ENCODE measurements around the gene GPRC5C.

GPRC5C gene

GRCh38 chr17:74461611-74462010 is 29.7 kb downstream of the GPRC5C start:
- no peaks in the 10 kb centered on the region for H3K4me1 ChIP-seq (ENCODE audit: control insufficient read depth, insufficient read depth, low read length, unreplicated experiment)
- H3K27ac ChIP-seq (ENCODE audit: low read depth, low read length), result no peak overlapping the region
- H2AFZ ChIP-seq (ENCODE audit: low read length, unreplicated experiment), result no peak overlapping the region

GRCh38 chr17:74464730-74465377 is 33.0 kb downstream of the GPRC5C start:
- H3K79me2 ChIP-seq (ENCODE audit: control insufficient read depth, insufficient read depth, low read length, unreplicated experiment), result no peaks in the 10 kb centered on the region

More at GRCh38 chr17:74461611-74462010, 29.7 kb downstream of the GPRC5C start:
- Histone ChIP-seq H3K4me3 (ENCODE audit: low read depth, low read length) (no peak overlapping the region), H3K27me3 (ENCODE audit: insufficient read depth, low read length) (peaks cover 13% of the 10 kb centered on the region; the same call in 1 of the 2 replicates), H3K36me3 (ENCODE audit: insufficient read depth, low read length) (no peaks in the 10 kb centered on the region), H3K79me2 (ENCODE audit: control insufficient read depth, insufficient read depth, low read length, unreplicated experiment) (no peaks in the 10 kb centered on the region)

GRCh38 chr17:74465378-74466110 is 33.7 kb downstream of the GPRC5C start:
- no peak overlapping the region for H3K4me3 ChIP-seq (ENCODE audit: low read depth, low read length)
- H2AFZ ChIP-seq (ENCODE audit: low read length, unreplicated experiment), result no peak overlapping the region
- H3K4me1 ChIP-seq (ENCODE audit: control insufficient read depth, insufficient read depth, low read length, unreplicated experiment), result no peaks in the 10 kb centered on the region
- peaks cover 22% of the 10 kb centered on the region for H3K27me3 ChIP-seq (ENCODE audit: insufficient read depth, low read length)
- H3K79me2 ChIP-seq (ENCODE audit: control insufficient read depth, insufficient read depth, low read length, unreplicated experiment), result no peaks in the 10 kb centered on the region
- H3K36me3 ChIP-seq (ENCODE audit: insufficient read depth, low read length), result no peaks in the 10 kb centered on the region
- H3K27ac ChIP-seq (ENCODE audit: low read depth, low read length), result no peak overlapping the region

More at GRCh38 chr17:74464730-74465377, 33.0 kb downstream of the GPRC5C start:
- H3K4me3 ChIP-seq (ENCODE audit: low read depth, low read length), result no peak overlapping the region
- H2AFZ ChIP-seq (ENCODE audit: low read length, unreplicated experiment), result no peak overlapping the region
- peaks cover 22% of the 10 kb centered on the region for H3K27me3 ChIP-seq (ENCODE audit: insufficient read depth, low read length)
- H3K4me1 ChIP-seq (ENCODE audit: control insufficient read depth, insufficient read depth, low read length, unreplicated experiment), result no peaks in the 10 kb centered on the region
- no peak overlapping the region for H3K27ac ChIP-seq (ENCODE audit: low read depth, low read length)
- no peaks in the 10 kb centered on the region for H3K36me3 ChIP-seq (ENCODE audit: insufficient read depth, low read length)

GRCh38 chr17:74466111-74466827 is 34.4 kb downstream of the GPRC5C start, which contains the start of gene CD300A:
TSS of gene CD300A (plus strand) at chr17:74466634. CDS start at chr17:74466704, 70 bp downstream.
- no peak within 1 kb of the TSS for H2AFZ ChIP-seq (ENCODE audit: low read length, unreplicated experiment)
- peaks cover 26% of the 10 kb centered on the region for H3K27me3 ChIP-seq (ENCODE audit: insufficient read depth, low read length)

GRCh38 chr17:74466828-74467184 is 34.9 kb downstream of the GPRC5C start:
- Histone ChIP-seq H3K27ac (ENCODE audit: low read depth, low read length) (no peak overlapping the region), H3K27me3 (ENCODE audit: insufficient read depth, low read length) (peaks cover 26% of the 10 kb centered on the region), H3K4me1 (ENCODE audit: control insufficient read depth, insufficient read depth, low read length, unreplicated experiment) (no peaks in the 10 kb centered on the region), H2AFZ (ENCODE audit: low read length, unreplicated experiment) (no peak overlapping the region), H3K4me3 (ENCODE audit: low read depth, low read length) (no peak overlapping the region), H3K36me3 (ENCODE audit: insufficient read depth, low read length) (no peaks in the 10 kb centered on the region), H3K79me2 (ENCODE audit: control insufficient read depth, insufficient read depth, low read length, unreplicated experiment) (no peaks in the 10 kb centered on the region)

More at GRCh38 chr17:74466111-74466827, 34.4 kb downstream of the GPRC5C start, which contains the start of gene CD300A:
- Histone ChIP-seq H3K79me2 (ENCODE audit: control insufficient read depth, insufficient read depth, low read length, unreplicated experiment) (no peaks in the 10 kb centered on the region), H3K36me3 (ENCODE audit: insufficient read depth, low read length) (no peaks in the 10 kb centered on the region), H3K27ac (ENCODE audit: low read depth, low read length) (no peak within 1 kb of the TSS), H3K4me1 (ENCODE audit: control insufficient read depth, insufficient read depth, low read length, unreplicated experiment) (no peaks in the 10 kb centered on the region), H3K4me3 (ENCODE audit: low read depth, low read length) (no peak within 1 kb of the TSS)

- H3K79me2 ChIP-seq (ENCODE audit: control insufficient read depth, insufficient read depth, low read length, unreplicated experiment), result no peaks in the 10 kb centered on the region
- peaks cover 25% of the 10 kb centered on the region for H3K27me3 ChIP-seq (ENCODE audit: insufficient read depth, low read length)
- H3K27ac ChIP-seq (ENCODE audit: low read depth, low read length), result no peak overlapping the region
- H3K36me3 ChIP-seq (ENCODE audit: insufficient read depth, low read length), result no peaks in the 10 kb centered on the region
- no peaks in the 10 kb centered on the region for H3K4me1 ChIP-seq (ENCODE audit: control insufficient read depth, insufficient read depth, low read length, unreplicated experiment)
- H2AFZ ChIP-seq (ENCODE audit: low read length, unreplicated experiment), result no peak overlapping the region
- H3K4me3 ChIP-seq (ENCODE audit: low read depth, low read length), result no peak overlapping the region
These were observed 35.5 kb downstream of the GPRC5C start for GRCh38 chr17:74467221-74467951.

GRCh38 chr17:74471341-74471740 is 39.5 kb downstream of the GPRC5C start:
- Histone ChIP-seq H3K36me3 (ENCODE audit: insufficient read depth, low read length) (no peaks in the 10 kb centered on the region), H3K79me2 (ENCODE audit: control insufficient read depth, insufficient read depth, low read length, unreplicated experiment) (no peaks in the 10 kb centered on the region), H3K4me3 (ENCODE audit: low read depth, low read length) (no peak overlapping the region), H3K4me1 (ENCODE audit: control insufficient read depth, insufficient read depth, low read length, unreplicated experiment) (no peaks in the 10 kb centered on the region), H2AFZ (ENCODE audit: low read length, unreplicated experiment) (no peak overlapping the region), H3K27ac (ENCODE audit: low read depth, low read length) (no peak overlapping the region), H3K27me3 (ENCODE audit: insufficient read depth, low read length) (peaks cover 20% of the 10 kb centered on the region)

- H2AFZ ChIP-seq (ENCODE audit: low read length, unreplicated experiment), result no peak overlapping the region
- no peaks in the 10 kb centered on the region for H3K4me1 ChIP-seq (ENCODE audit: control insufficient read depth, insufficient read depth, low read length, unreplicated experiment)
- H3K36me3 ChIP-seq (ENCODE audit: insufficient read depth, low read length), result no peaks in the 10 kb centered on the region
- peaks cover 8% of the 10 kb centered on the region for H3K27me3 ChIP-seq (ENCODE audit: insufficient read depth, low read length)
- H3K79me2 ChIP-seq (ENCODE audit: control insufficient read depth, insufficient read depth, low read length, unreplicated experiment), result no peaks in the 10 kb centered on the region
- no peak overlapping the region for H3K4me3 ChIP-seq (ENCODE audit: low read depth, low read length)
- no peak overlapping the region for H3K27ac ChIP-seq (ENCODE audit: low read depth, low read length)
These were observed 41.0 kb downstream of the GPRC5C start for GRCh38 chr17:74472890-74473289.

- Histone ChIP-seq H3K27ac (ENCODE audit: low read depth, low read length) (no peak overlapping the region), H3K4me3 (ENCODE audit: low read depth, low read length) (no peak overlapping the region), H3K27me3 (ENCODE audit: insufficient read depth, low read length) (peaks cover 8% of the 10 kb centered on the region), H2AFZ (ENCODE audit: low read length, unreplicated experiment) (no peak overlapping the region), H3K36me3 (ENCODE audit: insufficient read depth, low read length) (no peaks in the 10 kb centered on the region), H3K4me1 (ENCODE audit: control insufficient read depth, insufficient read depth, low read length, unreplicated experiment) (no peaks in the 10 kb centered on the region), H3K79me2 (ENCODE audit: control insufficient read depth, insufficient read depth, low read length, unreplicated experiment) (no peaks in the 10 kb centered on the region)
These were observed 41.4 kb downstream of the GPRC5C start for GRCh38 chr17:74473294-74473693.

GRCh38 chr17:74474043-74474792 is 42.3 kb downstream of the GPRC5C start:
- Histone ChIP-seq H2AFZ (ENCODE audit: low read length, unreplicated experiment) (no peak overlapping the region), H3K36me3 (ENCODE audit: insufficient read depth, low read length) (no peaks in the 10 kb centered on the region), H3K27ac (ENCODE audit: low read depth, low read length) (no peak overlapping the region), H3K79me2 (ENCODE audit: control insufficient read depth, insufficient read depth, low read length, unreplicated experiment) (no peaks in the 10 kb centered on the region), H3K27me3 (ENCODE audit: insufficient read depth, low read length) (peaks cover 8% of the 10 kb centered on the region), H3K4me1 (ENCODE audit: control insufficient read depth, insufficient read depth, low read length, unreplicated experiment) (no peaks in the 10 kb centered on the region), H3K4me3 (ENCODE audit: low read depth, low read length) (no peak overlapping the region)
